ENCODE results near the gene UQCRHL.
"Not testable (repeated sequence)": the region's sequence is repeated elsewhere in the genome, so short reads cannot be mapped to it uniquely, and the experiment has no call there.

UQCRHL gene

GRCh38 chr1:15835741-15836510 is 28.5 kb upstream of the UQCRHL start:
- FAIRE-seq (peak; percentile 94), DNase-seq (ENCODE audit: insufficient read length, low spot score) (peak; percentile 73)

GRCh38 chr1:15835205-15835740 is 27.8 kb upstream of the UQCRHL start:
- DNase-seq (ENCODE audit: insufficient read length, low spot score) (no peak), FAIRE-seq (no peak)

- FAIRE-seq (peak; percentile 97), DNase-seq (ENCODE audit: insufficient read length, low spot score) (peak; percentile 62)
These were observed 27.2 kb upstream of the UQCRHL start for GRCh38 chr1:15834406-15835204.

GRCh38 chr1:15833842-15834405 is 26.5 kb upstream of the UQCRHL start:
- DNase-seq (ENCODE audit: insufficient read length, low spot score) = no peak
- FAIRE-seq = no peak

- no peak for DNase-seq (ENCODE audit: insufficient read length, low spot score)
- no peak for FAIRE-seq
These were observed 25.7 kb upstream of the UQCRHL start for GRCh38 chr1:15833069-15833679.

- no peak for DNase-seq (ENCODE audit: insufficient read length, low spot score)
- no peak for FAIRE-seq
These were observed 22.8 kb upstream of the UQCRHL start for GRCh38 chr1:15830258-15830657.

GRCh38 chr1:15828931-15829330 is 21.5 kb upstream of the UQCRHL start:
- DNase-seq (ENCODE audit: insufficient read length, low spot score); FAIRE-seq: not testable (repeated sequence)

GRCh38 chr1:15827567-15827966 is 20.1 kb upstream of the UQCRHL start:
- FAIRE-seq; DNase-seq (ENCODE audit: insufficient read length, low spot score): not testable (repeated sequence)

- no peak for DNase-seq (ENCODE audit: insufficient read length, low spot score)
- no peak for FAIRE-seq
These were observed 19.5 kb upstream of the UQCRHL start for GRCh38 chr1:15826810-15827507.

GRCh38 chr1:15825800-15826199 is 18.4 kb upstream of the UQCRHL start:
- DNase-seq (ENCODE audit: insufficient read length, low spot score) (no peak), FAIRE-seq (no peak)

GRCh38 chr1:15820478-15820877 is 13.0 kb upstream of the UQCRHL start:
- DNase-seq (ENCODE audit: insufficient read length, low spot score) (no peak), FAIRE-seq (no peak)

GRCh38 chr1:15816674-15817073 is 9.2 kb upstream of the UQCRHL start:
- DNase-seq (ENCODE audit: insufficient read length, low spot score) = no peak
- no peak for FAIRE-seq

- FAIRE-seq (no peak), DNase-seq (ENCODE audit: insufficient read length, low spot score) (no peak)
These were observed 2.6 kb upstream of the UQCRHL start for GRCh38 chr1:15810073-15810472.

- FAIRE-seq = no peak
- DNase-seq (ENCODE audit: insufficient read length, low spot score) = no peak
These were observed 1.5 kb upstream of the UQCRHL start for GRCh38 chr1:15808955-15809354.

- FAIRE-seq (no peak), DNase-seq (ENCODE audit: insufficient read length, low spot score) (no peak)
These were observed 328 bp downstream of the UQCRHL start for GRCh38 chr1:15807121-15807520.

GRCh38 chr1:15804060-15804459 is 3.4 kb downstream of the UQCRHL start:
- FAIRE-seq = no peak
- no peak for DNase-seq (ENCODE audit: insufficient read length, low spot score)

- DNase-seq (ENCODE audit: insufficient read length, low spot score) = peak; percentile 38
- peak; percentile 68 for FAIRE-seq
These were observed 4.1 kb downstream of the UQCRHL start for GRCh38 chr1:15803380-15803779.

- no peak for DNase-seq (ENCODE audit: insufficient read length, low spot score)
These were observed 5.0 kb downstream of the UQCRHL start for GRCh38 chr1:15802234-15802965.

GRCh38 chr1:15799928-15800835 is 7.3 kb downstream of the UQCRHL start:
- FAIRE-seq (no peak), DNase-seq (ENCODE audit: insufficient read length, low spot score) (no peak)

More at GRCh38 chr1:15802234-15802965, 5.0 kb downstream of the UQCRHL start:
- no peak for FAIRE-seq

All from GM19239 (cell line).